Measurements from ENCODE around the gene COX17. TPM values are rescaled to one million over a fixed set of nuclear protein-coding genes. Genes with fewer than 3 reads are reported as not detected.

Gene COX17
- polyA plus RNA-seq, 1 donor (not counting 4 experiments of a cell fraction or from before 2014, with no cell fraction given), result 40.6 TPM

GRCh38 chr3:119628390-119628789 lies 48.8 kb downstream of the COX17 start:
- H3K4me2 ChIP-seq (ENCODE audit: control insufficient read depth, extremely low read depth, insufficient read depth, low read depth, low read length), result no peak overlapping the region
- H3K9me1 ChIP-seq (ENCODE audit: control insufficient read depth, extremely low read depth, insufficient read depth, low read length), result no peaks in the 10 kb centered on the region
- no peaks in the 10 kb centered on the region for H3K79me2 ChIP-seq (ENCODE audit: control insufficient read depth, insufficient read depth, low read length)
- H3K36me3 ChIP-seq (ENCODE audit: control insufficient read depth in 2 of 2, extremely low read depth in 1 of 2, insufficient read depth in 2 of 2, low read length in 2 of 2), result no peaks in the 10 kb centered on the region
- no peaks in the 10 kb centered on the region for H3K9me3 ChIP-seq (ENCODE audit: control insufficient read depth, low read depth, low read length)
- dilution Hi-C loops (cut with MboI; ENCODE audit: extremely low pct_ligation_motif_present, low sequenced_read_pairs), result no loop called here
- H3K27me3 ChIP-seq (ENCODE audit: control insufficient read depth, extremely low read depth, insufficient read depth, low read length), result peaks cover 6% of the 10 kb centered on the region
- H4K20me1 ChIP-seq (ENCODE audit: control insufficient read depth, extremely low read depth, insufficient read depth, low read length), result no peaks in the 10 kb centered on the region
- H2AFZ ChIP-seq (ENCODE audit: control insufficient read depth, low read length), result no peak overlapping the region
- H3K9ac ChIP-seq (ENCODE audit: control insufficient read depth, extremely low read depth, insufficient read depth, low read length), result no peak overlapping the region
- H3K4me1 ChIP-seq (ENCODE audit: control insufficient read depth, extremely low read depth, insufficient read depth, low read length), result no peaks in the 10 kb centered on the region
- no peak overlapping the region for H3K4me3 ChIP-seq (ENCODE audit: control insufficient read depth in 2 of 3, extremely low read depth in 1 of 3, insufficient read depth in 2 of 3, low read depth in 1 of 3, low read length in 3 of 3)
- DNase-seq (ENCODE audit: low read depth, low spot score) (no peak), FAIRE-seq (no peak)
- H3K27ac ChIP-seq (ENCODE audit: control insufficient read depth, insufficient read depth, low read length), result no peak overlapping the region
- TF ChIP-seq, protein P1, sequence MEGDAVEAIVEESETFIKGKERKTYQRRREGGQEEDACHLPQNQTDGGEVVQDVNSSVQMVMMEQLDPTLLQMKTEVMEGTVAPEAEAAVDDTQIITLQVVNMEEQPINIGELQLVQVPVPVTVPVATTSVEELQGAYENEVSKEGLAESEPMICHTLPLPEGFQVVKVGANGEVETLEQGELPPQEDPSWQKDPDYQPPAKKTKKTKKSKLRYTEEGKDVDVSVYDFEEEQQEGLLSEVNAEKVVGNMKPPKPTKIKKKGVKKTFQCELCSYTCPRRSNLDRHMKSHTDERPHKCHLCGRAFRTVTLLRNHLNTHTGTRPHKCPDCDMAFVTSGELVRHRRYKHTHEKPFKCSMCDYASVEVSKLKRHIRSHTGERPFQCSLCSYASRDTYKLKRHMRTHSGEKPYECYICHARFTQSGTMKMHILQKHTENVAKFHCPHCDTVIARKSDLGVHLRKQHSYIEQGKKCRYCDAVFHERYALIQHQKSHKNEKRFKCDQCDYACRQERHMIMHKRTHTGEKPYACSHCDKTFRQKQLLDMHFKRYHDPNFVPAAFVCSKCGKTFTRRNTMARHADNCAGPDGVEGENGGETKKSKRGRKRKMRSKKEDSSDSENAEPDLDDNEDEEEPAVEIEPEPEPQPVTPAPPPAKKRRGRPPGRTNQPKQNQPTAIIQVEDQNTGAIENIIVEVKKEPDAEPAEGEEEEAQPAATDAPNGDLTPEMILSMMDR (optimal IDR thresholded peaks at IDR 0.05 in 1 of 3, IDR thresholded peaks at IDR 0.05 in 1 of 3, conservative IDR thresholded peaks at IDR 0.05 in 1 of 3; ENCODE audit: extremely low read depth in 1 of 3, insufficient read depth in 2 of 3, low read length in 3 of 3), result no peak
- TF ChIP-seq EZH2 (IDR thresholded peaks at IDR 0.05; ENCODE audit: low read length), result no peak

DNA sequence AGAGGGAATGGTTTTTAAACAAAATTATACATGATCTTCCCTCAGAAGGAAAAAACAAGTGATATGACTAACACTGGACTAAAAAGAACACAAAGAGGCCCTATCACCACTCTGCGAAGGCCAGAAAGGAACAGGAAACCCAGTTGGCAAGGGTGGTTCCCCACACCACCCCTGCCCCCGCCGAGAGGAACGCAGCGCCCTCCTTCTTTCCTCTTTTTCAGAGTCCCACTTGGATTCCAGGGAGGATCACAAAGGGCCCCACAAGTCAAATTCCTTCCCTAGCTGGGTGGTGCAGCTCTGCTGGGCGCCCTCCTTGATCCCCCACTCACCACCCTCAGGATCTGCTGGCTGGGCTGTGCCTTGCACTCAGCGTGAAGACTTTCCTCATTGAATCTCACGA lies 49.7 kb downstream of the COX17 start:
- Histone ChIP-seq H3K4me3 (ENCODE audit: control insufficient read depth in 2 of 3, extremely low read depth in 1 of 3, insufficient read depth in 2 of 3, low read depth in 1 of 3, low read length in 3 of 3) (no peak overlapping the region), H3K36me3 (ENCODE audit: control insufficient read depth in 2 of 2, extremely low read depth in 1 of 2, insufficient read depth in 2 of 2, low read length in 2 of 2) (no peaks in the 10 kb centered on the region), H3K4me1 (ENCODE audit: control insufficient read depth, extremely low read depth, insufficient read depth, low read length) (no peaks in the 10 kb centered on the region), H4K20me1 (ENCODE audit: control insufficient read depth, extremely low read depth, insufficient read depth, low read length) (no peaks in the 10 kb centered on the region), H3K27me3 (ENCODE audit: control insufficient read depth, extremely low read depth, insufficient read depth, low read length) (peaks cover 6% of the 10 kb centered on the region), H3K27ac (ENCODE audit: control insufficient read depth, insufficient read depth, low read length) (no peak overlapping the region), H3K9ac (ENCODE audit: control insufficient read depth, extremely low read depth, insufficient read depth, low read length) (no peak overlapping the region), H3K9me1 (ENCODE audit: control insufficient read depth, extremely low read depth, insufficient read depth, low read length) (no peaks in the 10 kb centered on the region), H3K79me2 (ENCODE audit: control insufficient read depth, insufficient read depth, low read length) (no peaks in the 10 kb centered on the region), H3K4me2 (ENCODE audit: control insufficient read depth, extremely low read depth, insufficient read depth, low read depth, low read length) (no peak overlapping the region), H2AFZ (ENCODE audit: control insufficient read depth, low read length) (no peak overlapping the region), H3K9me3 (ENCODE audit: control insufficient read depth, low read depth, low read length) (no peaks in the 10 kb centered on the region)
- TF ChIP-seq EZH2 (IDR thresholded peaks at IDR 0.05; ENCODE audit: low read length), result no peak
- TF ChIP-seq, protein P1 (optimal IDR thresholded peaks at IDR 0.05 in 1 of 3, IDR thresholded peaks at IDR 0.05 in 1 of 3, conservative IDR thresholded peaks at IDR 0.05 in 1 of 3; ENCODE audit: extremely low read depth in 1 of 3, insufficient read depth in 2 of 3, low read length in 3 of 3), result no peak
- dilution Hi-C loops (cut with MboI; ENCODE audit: extremely low pct_ligation_motif_present, low sequenced_read_pairs), result no loop called here
- FAIRE-seq (no peak), DNase-seq (ENCODE audit: low read depth, low spot score) (no peak)

All from keratinocyte (primary cell).